RWPE1 (cell line): Measurements from ENCODE around the gene IFNAR1.

Experiments
- CTCF ChIA-PET: fragments of 350-600 bp; sonication (Branson Sonifier 250); formaldehyde crosslinking; extraction: SDS; loops from one replicate; lab custom pipeline; 2021; lab: Yijun Ruan, JAX
- POLR2A ChIA-PET: fragments of 400-600 bp; formaldehyde crosslinking; extraction: SDS; loops from one replicate; lab custom pipeline; 2020; ENCODE audit warnings: antibody characterized with exemption; ENCODE audit not compliant: low non-redundant PET; lab: Yijun Ruan, JAX
- DNase-seq: peaks from one replicate; pipeline ENCODE4 v3.0.0; 2012; ENCODE audit warnings: low spot score
- H3K27ac ChIP-seq: fragments of 450-650 bp; 2 replicates; pipeline ENCODE4 v1.5.1; 2017
- CTCF ChIP-seq: fragments of 450-650 bp; conservative IDR thresholded peaks from 2 replicates; pipeline ENCODE4 v1.5.1; 2017; ENCODE audit warnings: low read depth, mild to moderate bottlenecking

IFNAR1 gene

GRCh38 chr21:33368124-33368523 lies 43.4 kb downstream of the IFNAR1 start:
- POLR2A ChIA-PET = no interaction called here
- no peak for DNase-seq
- TF ChIP-seq CTCF = no peak
- no peak overlapping the region for H3K27ac ChIP-seq
- CTCF ChIA-PET = interaction anchor here (0.7 kb wide), 1 partner anchor 59 kb away, joined by 3 read pairs; no protein-coding TSS in a partner anchor

GRCh38 chr21:33368576-33368975 lies 43.8 kb downstream of the IFNAR1 start:
- CTCF ChIA-PET = no interaction called here
- no peak for TF ChIP-seq CTCF
- H3K27ac ChIP-seq = no peak overlapping the region
- POLR2A ChIA-PET = no interaction called here
- DNase-seq = no peak

GRCh38 chr21:33369586-33369985 lies 44.8 kb downstream of the IFNAR1 start:
- ChIA-PET CTCF (interaction anchor here (1.5 kb wide), 1 partner anchor 9 kb away, joined by 4 read pairs; no protein-coding TSS in a partner anchor), POLR2A (no interaction called here)
- no peak for TF ChIP-seq CTCF
- DNase-seq = no peak
- H3K27ac ChIP-seq = no peak overlapping the region

- CTCF ChIA-PET = interaction anchor here (1.5 kb wide), 1 partner anchor 10 kb away, joined by 4 read pairs; no protein-coding TSS in a partner anchor
These were observed 45.5 kb downstream of the IFNAR1 start for GRCh38 chr21:33370305-33370704.

GRCh38 chr21:33371366-33371765 lies 46.6 kb downstream of the IFNAR1 start:
- no peak overlapping the region for H3K27ac ChIP-seq
- no peak for TF ChIP-seq CTCF
- ChIA-PET POLR2A (no interaction called here), CTCF (no interaction called here)
- DNase-seq = no peak

More at GRCh38 chr21:33370305-33370704, 45.5 kb downstream of the IFNAR1 start:
- DNase-seq = no peak
- POLR2A ChIA-PET = no interaction called here
- H3K27ac ChIP-seq = no peak overlapping the region
- TF ChIP-seq CTCF = no peak

GRCh38 chr21:33372582-33372981 lies 47.8 kb downstream of the IFNAR1 start:
- TF ChIP-seq CTCF = no peak
- no peak for DNase-seq
- CTCF ChIA-PET = no interaction called here
- H3K27ac ChIP-seq = no peak overlapping the region
- POLR2A ChIA-PET = no interaction called here
